Thyroid gland (tissue), 4 donors: Measurements from ENCODE around the gene CSAD. TPM values are rescaled to one million over a fixed set of nuclear protein-coding genes. Genes with fewer than 3 reads are reported as not detected.
A peak's percentile ranks its signal among the peaks of the same experiment; 100 is the strongest.

Experiments
- DNase-seq, 2 donors: peaks; one replicate each; pipeline ENCODE4 v3.0.0-alpha.2; 2019
- H3K27ac ChIP-seq, 3 donors: fragments of 200-600 bp; sonication (generic); 1 replicate in 2 of 3; 2 replicates in 1 of 3; pipeline ENCODE4 v1.5.1; 2016 to 2019; ENCODE audit warnings: mild to moderate bottlenecking in 1 of 3, moderate library complexity in 1 of 3
- H3K27me3 ChIP-seq: fragments of 200-600 bp; sonication (generic); one replicate; pipeline ENCODE4 v1.5.1; 2019
- H3K36me3 ChIP-seq, 2 donors: fragments of 200-600 bp; sonication (generic); one replicate each; pipeline ENCODE4 v1.5.1; 2016 to 2019
- H3K4me1 ChIP-seq, 2 donors: fragments of 200-600 bp; sonication (generic); one replicate each; pipeline ENCODE4 v1.5.1; 2017 to 2019
- H3K4me3 ChIP-seq, 3 donors: fragments of 200-600 bp; sonication (generic); replicated peaks in 1 of 3; 1 replicate in 2 of 3; 2 replicates in 1 of 3; pipeline ENCODE4 v1.5.1; 2016; ENCODE audit warnings: mild to moderate bottlenecking in 1 of 3
- H3K9me3 ChIP-seq: fragments of 200-600 bp; sonication (generic); one replicate; pipeline ENCODE4 v1.5.1; 2017
- CTCF ChIP-seq, 6 experiments: fragments of 200-600 bp in 3 of 6; fragments of 450-650 bp in 3 of 6; sonication (generic) in 3 of 6; IDR thresholded peaks; one replicate each; pipeline ENCODE4 v1.5.1; 2016 to 2019; ENCODE audit warnings: antibody characterized with exemption in 6 of 6, mild to moderate bottlenecking in 2 of 6, inconsistent platforms in 1 of 6, moderate library complexity in 1 of 6
- POLR2A ChIP-seq, 2 donors: fragments of 450-650 bp; IDR thresholded peaks; one replicate each; pipeline ENCODE4 v1.6.1; 2017; ENCODE audit warnings: antibody characterized with exemption in 2 of 2, mild to moderate bottlenecking in 2 of 2, moderate library complexity in 1 of 2
- WGBS, 2 donors: methylation state at CpG; one replicate each; pipeline ENCODE4 v1.1.5; 2017; 5-methylcytosine and 5-hydroxymethylcytosine counted together
- intact Hi-C: fragments of 100-400 bp; cut with DNase I; formaldehyde crosslinking; loops from one replicate; pipeline ENCODE4 v1.15.1; 2023
- total RNA-seq, 4 donors: library from RNA; depleted of rRNA; stranded (reverse); fragments of >200 nt; gene quantifications; one replicate each; pipeline ENCODE4 v1.2.3, GENCODE V29; 2016

Gene CSAD
- total RNA-seq, 4 donors from 2014 or later: 20.6 to 39.7 (median 25.2) TPM

DNA sequence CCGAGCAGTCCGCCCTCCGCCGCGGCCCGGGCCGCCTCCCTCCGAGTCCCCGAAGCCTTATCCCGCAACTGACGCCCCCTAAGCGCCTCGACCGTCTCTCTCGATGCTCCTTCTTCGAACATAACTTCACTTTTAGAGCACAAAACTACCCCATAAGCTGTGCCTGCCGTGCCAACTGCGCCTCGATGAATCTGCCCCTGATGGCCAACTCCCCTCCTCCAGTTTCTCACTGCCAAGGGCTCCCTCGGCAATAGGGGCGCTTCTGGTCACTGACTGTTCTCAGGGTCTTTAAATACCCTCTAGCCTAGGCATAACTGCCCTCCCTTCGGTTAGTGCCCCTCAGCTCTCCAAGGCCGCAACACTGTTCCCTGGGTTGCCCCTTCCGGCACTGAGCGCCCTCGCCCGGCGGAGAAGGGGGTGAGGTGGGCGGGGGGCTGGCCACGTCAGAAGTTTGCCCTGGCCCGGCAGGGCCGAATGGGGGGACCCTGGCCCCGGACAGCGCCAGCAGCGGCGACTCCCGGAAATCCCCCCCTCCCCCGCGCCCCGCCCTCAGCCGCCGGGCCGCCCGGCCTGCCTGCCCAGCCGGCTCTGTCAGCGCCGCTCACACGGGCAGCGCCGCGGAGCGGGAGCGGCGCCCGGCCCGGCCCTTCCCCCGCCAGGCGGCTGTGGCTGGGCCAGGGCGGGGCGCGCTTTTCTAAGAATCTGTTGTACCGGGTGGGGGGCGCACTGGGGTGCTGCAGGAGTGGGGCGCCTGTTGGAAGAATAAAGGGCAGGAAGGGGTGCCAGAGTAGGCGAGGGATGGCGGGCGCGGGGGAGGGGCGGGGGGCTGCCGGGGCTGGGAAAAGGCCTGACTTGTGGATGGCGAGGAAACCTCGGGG is 40.7 kb upstream of the CSAD start:
- intact Hi-C loops: no loop called here
- Histone ChIP-seq H3K9me3 (no peaks in the 10 kb centered on the region), H3K27ac (peak overlapping the region; percentile 91 to 99 (median 98)), H3K36me3 (no peaks in the 10 kb centered on the region), H3K4me1 (peaks cover 31 to 70% of the 10 kb centered on the region in 2 donors), H3K4me3 (peak overlapping the region; percentile 15 to 62 (median 60)), H3K27me3 (no peaks in the 10 kb centered on the region)
- peak in 1 of 6 experiments; percentile 13 for TF ChIP-seq CTCF (IDR thresholded peaks at IDR 0.05)
- peak in 1 of 2 donors; percentile 71 for TF ChIP-seq POLR2A (IDR thresholded peaks at IDR 0.05)
- WGBS, 2 donors: 1 to 3% methylated on average over 41 to 47 of the region's 72 CpGs
- DNase-seq: peak; percentile 83 to 88

DNA sequence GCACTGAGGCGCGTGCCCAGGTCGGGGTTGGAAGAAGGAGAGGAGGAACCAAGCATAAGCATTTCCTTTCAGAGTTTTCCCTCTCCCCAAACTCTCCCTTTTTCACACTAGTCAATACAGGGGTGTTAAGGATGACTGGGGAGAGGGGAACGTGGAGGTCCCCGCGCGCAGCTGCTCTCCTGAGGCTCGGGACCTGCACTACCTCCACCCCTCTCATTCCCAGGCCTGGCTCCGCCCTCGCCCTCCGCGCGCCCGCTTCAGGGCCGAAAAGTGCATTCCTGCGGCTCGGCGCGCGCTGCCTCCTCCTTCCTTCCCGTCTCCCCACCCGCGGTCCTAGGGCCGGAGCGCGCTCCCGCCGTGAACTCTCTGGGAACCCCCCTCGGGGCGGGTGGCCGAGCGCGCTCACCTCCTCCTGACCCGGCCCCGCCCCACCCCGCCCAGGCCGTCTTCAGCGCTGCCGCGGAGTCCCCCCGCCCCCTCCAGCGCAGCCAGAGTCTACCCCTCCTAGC is 40.0 kb upstream of the CSAD start:
- H3K4me3 ChIP-seq: peak overlapping the region in 2 of 3 donors; percentile 16 to 60
- peak; percentile 96 for DNase-seq
- peaks cover 31 to 70% of the 10 kb centered on the region in 2 donors for H3K4me1 ChIP-seq
- 0 to 1% methylated on average over 24 to 27 of the region's 42 CpGs for WGBS, 2 donors
- H3K27ac ChIP-seq: peak overlapping the region; percentile 91 to 99 (median 98)
- no peaks in the 10 kb centered on the region for H3K27me3 ChIP-seq
- H3K9me3 ChIP-seq: no peaks in the 10 kb centered on the region
- TF ChIP-seq CTCF (IDR thresholded peaks at IDR 0.05): no peak
- no peak for TF ChIP-seq POLR2A (IDR thresholded peaks at IDR 0.05)
- intact Hi-C loops: no loop called here
- no peaks in the 10 kb centered on the region for H3K36me3 ChIP-seq

DNA sequence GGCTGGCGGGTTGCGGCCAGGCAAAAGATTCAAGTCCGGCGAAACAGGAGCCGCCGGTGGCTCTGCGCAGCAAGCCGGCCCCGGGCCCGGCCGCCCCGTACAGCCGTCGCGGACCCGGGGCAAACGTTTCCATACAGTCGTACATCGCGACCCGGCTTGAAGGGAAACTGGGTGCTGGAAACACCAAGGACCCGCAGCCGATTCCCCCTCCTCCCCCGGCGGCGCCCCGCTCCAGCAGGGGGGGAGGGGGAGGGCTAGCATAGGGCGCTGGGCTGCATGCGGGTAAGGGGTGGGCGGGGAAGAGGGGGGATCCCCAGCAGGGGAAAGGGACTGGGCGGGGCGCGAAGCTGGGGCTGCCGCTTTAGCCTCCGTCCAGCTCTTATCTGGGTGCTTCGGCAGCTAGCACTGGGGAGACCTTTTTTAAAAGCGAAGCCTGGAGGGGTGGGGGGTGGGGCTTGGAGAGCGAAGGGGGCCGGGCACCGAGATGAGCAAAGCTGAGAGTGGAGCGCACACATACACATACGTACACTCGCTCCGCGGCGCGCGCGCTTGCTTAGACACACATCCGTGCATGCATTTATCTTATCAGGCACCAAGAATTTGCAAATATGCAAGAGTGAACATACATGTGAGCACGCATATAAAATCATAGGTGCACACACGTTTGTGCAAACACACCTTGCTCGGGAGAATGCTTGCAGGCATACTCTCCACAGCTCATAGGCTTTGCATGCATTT is 39.4 kb upstream of the CSAD start:
- Histone ChIP-seq H3K9me3 (no peaks in the 10 kb centered on the region), H3K36me3 (peaks cover 1 to 3% of the 10 kb centered on the region in 2 donors), H3K27ac (peak overlapping the region; percentile 35 to 99 (median 98)), H3K4me3 (peak overlapping the region; percentile 6 to 60 (median 16)), H3K27me3 (no peaks in the 10 kb centered on the region), H3K4me1 (peaks cover 31 to 71% of the 10 kb centered on the region in 2 donors)
- intact Hi-C loops: no loop called here
- peak; percentile 47 to 52 for DNase-seq
- 0 to 1% methylated on average over 28 to 33 of the region's 53 CpGs for whole genome bisulfite sequencing, 2 donors
- TF ChIP-seq POLR2A (IDR thresholded peaks at IDR 0.05) (no peak), CTCF (IDR thresholded peaks at IDR 0.05) (no peak)

- Histone ChIP-seq H3K27ac (peak overlapping the region; percentile 35 to 98 (median 71)), H3K9me3 (no peaks in the 10 kb centered on the region), H3K4me3 (peak overlapping the region; percentile 6 to 60 (median 6)), H3K36me3 (peaks cover 6 to 10% of the 10 kb centered on the region in 2 donors), H3K27me3 (no peaks in the 10 kb centered on the region), H3K4me1 (peaks cover 25 to 68% of the 10 kb centered on the region in 2 donors)
- WGBS, 2 donors: 11 to 18% methylated on average over 26 to 27 of the region's 27 CpGs
- DNase-seq: no peak
- intact Hi-C loops: no loop called here
- no peak for TF ChIP-seq CTCF (IDR thresholded peaks at IDR 0.05)
Observed at GRCh38 chr12:53219292-53219955, 38.7 kb upstream of the CSAD start.
